Kidney epithelial cell (primary cell): ENCODE data around the gene PFKL. TPM values are rescaled to one million over a fixed set of nuclear protein-coding genes. Genes with fewer than 3 reads are reported as not detected.

Experiments used
- DNase-seq: peaks from one replicate; pipeline ENCODE4 v3.0.0-alpha.2; 2010; ENCODE audit warnings: low read depth
- H3K27me3 ChIP-seq: 2 replicates; pipeline ENCODE4 v1.6.0; 2011; ENCODE audit warnings: low read length; ENCODE audit not compliant: control insufficient read depth, insufficient read depth
- H3K36me3 ChIP-seq: 2 replicates; pipeline ENCODE4 v1.5.1; 2011; ENCODE audit warnings: low read length; ENCODE audit not compliant: control insufficient read depth, insufficient read depth
- H3K4me3 ChIP-seq: 2 replicates; pipeline ENCODE4 v1.5.1; 2011; ENCODE audit warnings: low read depth, mild to moderate bottlenecking, control low read depth, low read length
- CTCF ChIP-seq: IDR thresholded peaks from 2 replicates; pipeline ENCODE4 v1.5.1; 2011; ENCODE audit warnings: mild to moderate bottlenecking, moderate library complexity, low read length, control low read depth, inconsistent platforms; ENCODE audit not compliant: insufficient read depth, poor library complexity, severe bottlenecking
- total RNA-seq: library from RNA; depleted of rRNA; stranded (reverse); fragments of >200 nt; gene quantifications from 2 replicates; pipeline ENCODE4 v1.2.3, GENCODE V29; 2015

The PFKL gene
- total RNA-seq, 1 donor from 2014 or later, result 75.8 TPM

- H3K27me3 ChIP-seq, result peaks cover 45% of the 10 kb centered on the region
- no peaks in the 10 kb centered on the region for H3K36me3 ChIP-seq
- no peak for TF ChIP-seq CTCF
- H3K4me3 ChIP-seq, result no peak overlapping the region
- no peak for DNase-seq
Observed at GRCh38 chr21:44295646-44296045, 4.2 kb upstream of the PFKL start.

- no peak overlapping the region for H3K4me3 ChIP-seq
- H3K36me3 ChIP-seq, result no peaks in the 10 kb centered on the region
- H3K27me3 ChIP-seq, result peaks cover 41% of the 10 kb centered on the region
- no peak for DNase-seq
- TF ChIP-seq CTCF, result no peak
Observed at GRCh38 chr21:44296103-44296519, 3.7 kb upstream of the PFKL start.

- Histone ChIP-seq H3K27me3 (peaks cover 35% of the 10 kb centered on the region), H3K4me3 (no peak overlapping the region), H3K36me3 (no peaks in the 10 kb centered on the region)
- no peak for DNase-seq
- TF ChIP-seq CTCF, result no peak
Observed at GRCh38 chr21:44296916-44297315, 2.9 kb upstream of the PFKL start.

- no peak overlapping the region for H3K4me3 ChIP-seq
- H3K36me3 ChIP-seq, result no peaks in the 10 kb centered on the region
- peak; percentile 86 for TF ChIP-seq CTCF
- H3K27me3 ChIP-seq, result peaks cover 29% of the 10 kb centered on the region
- DNase-seq, result no peak
Observed at GRCh38 chr21:44297525-44298290, 2.1 kb upstream of the PFKL start.

GRCh38 chr21:44298301-44298700 is 1.6 kb upstream of the PFKL start:
- TF ChIP-seq CTCF, result peak; percentile 7
- DNase-seq, result no peak

GRCh38 chr21:44299085-44299457 is 782 bp upstream of the PFKL start:
- Histone ChIP-seq H3K27me3 (peaks cover 25% of the 10 kb centered on the region), H3K4me3 (peak overlapping the region; percentile 66), H3K36me3 (no peaks in the 10 kb centered on the region)
- no peak for TF ChIP-seq CTCF
- DNase-seq, result no peak

More at GRCh38 chr21:44298301-44298700, 1.6 kb upstream of the PFKL start:
- no peak overlapping the region for H3K4me3 ChIP-seq
- H3K27me3 ChIP-seq, result peaks cover 28% of the 10 kb centered on the region
- no peaks in the 10 kb centered on the region for H3K36me3 ChIP-seq
